GM19438 (cell line): ENCODE data around the gene TMTC1.
"Not testable (repeated sequence)": the region's sequence is repeated elsewhere in the genome, so short reads cannot be mapped to it uniquely, and the experiment has no call there.

Experiments
- ATAC-seq: cut with Tn5 transposase; IDR thresholded peaks from one replicate; pipeline ENCODE4 v1.9.1; 2021; ENCODE audit warnings: low read depth; ENCODE audit not compliant: unreplicated experiment

The TMTC1 gene

GRCh38 chr12:29681370-29681769 lies 102.4 kb downstream of the TMTC1 start:
- no peak for ATAC-seq

- no peak for ATAC-seq
Measured at GRCh38 chr12:29676676-29677075, 107.1 kb downstream of the TMTC1 start.

GRCh38 chr12:29674463-29674862 lies 109.3 kb downstream of the TMTC1 start:
- no peak for ATAC-seq

GRCh38 chr12:29673346-29673745 lies 110.4 kb downstream of the TMTC1 start:
- no peak for ATAC-seq

GRCh38 chr12:29672580-29672979 lies 111.2 kb downstream of the TMTC1 start:
- no peak for ATAC-seq

- ATAC-seq, result no peak
Measured at GRCh38 chr12:29671742-29672141, 112.0 kb downstream of the TMTC1 start.

GRCh38 chr12:29667011-29667410 lies 116.7 kb downstream of the TMTC1 start:
- no peak for ATAC-seq

- ATAC-seq, result no peak
Measured at GRCh38 chr12:29665107-29665506, 118.6 kb downstream of the TMTC1 start.

GRCh38 chr12:29662734-29663323 lies 120.9 kb downstream of the TMTC1 start:
- no peak for ATAC-seq

- ATAC-seq, result no peak
Measured at GRCh38 chr12:29660847-29661246, 122.9 kb downstream of the TMTC1 start.

GRCh38 chr12:29656762-29657538 lies 126.8 kb downstream of the TMTC1 start:
- ATAC-seq, result no peak

GRCh38 chr12:29655861-29656260 lies 127.9 kb downstream of the TMTC1 start:
- no peak for ATAC-seq

GRCh38 chr12:29653286-29653685 lies 130.5 kb downstream of the TMTC1 start:
- no peak for ATAC-seq

- ATAC-seq, result no peak
Measured at GRCh38 chr12:29650371-29650770, 133.4 kb downstream of the TMTC1 start.

- no peak for ATAC-seq
Measured at GRCh38 chr12:29649722-29650121, 134.0 kb downstream of the TMTC1 start.

- no peak for ATAC-seq
Measured at GRCh38 chr12:29644536-29645162, 139.1 kb downstream of the TMTC1 start.

- no peak for ATAC-seq
Measured at GRCh38 chr12:29640589-29641345, 143.0 kb downstream of the TMTC1 start.

- ATAC-seq, result no peak
Measured at GRCh38 chr12:29639893-29640495, 143.7 kb downstream of the TMTC1 start.

- ATAC-seq, result no peak
Measured at GRCh38 chr12:29638528-29638927, 145.2 kb downstream of the TMTC1 start.

GRCh38 chr12:29634057-29634456 lies 149.7 kb downstream of the TMTC1 start:
- ATAC-seq, result no peak

GRCh38 chr12:29630164-29630563 lies 153.6 kb downstream of the TMTC1 start:
- not testable (repeated sequence) for ATAC-seq
